Esophagus muscularis mucosa (tissue), 4 donors: Measurements from ENCODE around the gene GPR37L1. TPM values are rescaled to one million over a fixed set of nuclear protein-coding genes. Genes with fewer than 3 reads are reported as not detected.

ENCODE experiments used
- DNase-seq: peaks from one replicate; pipeline ENCODE4 v3.0.0-alpha.2; 2017; ENCODE audit errors: extremely low spot score
- H3K27ac ChIP-seq, 4 donors: fragments of 200-600 bp; sonication (generic); replicated peaks in 1 of 4; 1 replicate in 3 of 4; 2 replicates in 1 of 4; pipeline ENCODE4 v1.5.1; 2016 to 2019; ENCODE audit warnings: mild to moderate bottlenecking in 1 of 4
- H3K27me3 ChIP-seq, 4 donors: fragments of 200-600 bp; sonication (generic); one replicate each; pipeline versions ENCODE4 v1.5.1 to v1.6.0; 2016 to 2019
- H3K36me3 ChIP-seq, 4 donors: fragments of 200-600 bp; sonication (generic); one replicate each; pipeline ENCODE4 v1.5.1; 2016 to 2019
- H3K4me1 ChIP-seq, 4 donors: fragments of 200-600 bp; sonication (generic); one replicate each; pipeline ENCODE4 v1.5.1; 2016 to 2019
- H3K4me3 ChIP-seq, 4 donors: fragments of 200-600 bp; sonication (generic); 1 replicate in 2 of 4; 2 replicates in 2 of 4; pipeline ENCODE4 v1.5.1; 2016 to 2019; ENCODE audit warnings: mild to moderate bottlenecking in 4 of 4, moderate library complexity in 1 of 4
- H3K9me3 ChIP-seq, 4 donors: fragments of 200-600 bp; sonication (generic); 1 replicate in 3 of 4; 2 replicates in 1 of 4; pipeline ENCODE4 v1.5.1; 2016 to 2019
- CTCF ChIP-seq, 3 experiments: fragments of 200-600 bp in 2 of 3; fragments of 450-650 bp in 1 of 3; sonication (generic) in 2 of 3; IDR thresholded peaks; one replicate each; pipeline ENCODE4 v1.5.1; 2017 to 2019; ENCODE audit warnings: antibody characterized with exemption in 3 of 3, mild to moderate bottlenecking in 2 of 3, moderate library complexity in 1 of 3
- EP300 ChIP-seq: sonication (generic); formaldehyde crosslinking; IDR thresholded peaks from one replicate; pipeline ENCODE4 v1.6.1; 2017; ENCODE audit warnings: antibody characterized with exemption
- POLR2A ChIP-seq: fragments of 450-650 bp; IDR thresholded peaks from one replicate; pipeline ENCODE4 v1.6.1; 2017; ENCODE audit warnings: antibody characterized with exemption, moderate library complexity, mild to moderate bottlenecking, low read depth
- POLR2AphosphoS5 ChIP-seq, 2 donors: sonication (generic); formaldehyde crosslinking; IDR thresholded peaks; one replicate each; pipeline ENCODE4 v1.6.1; 2017; ENCODE audit warnings: antibody characterized with exemption in 2 of 2
- WGBS: methylation state at CpG from one replicate; pipeline ENCODE4 v1.1.5; 2018; 5-methylcytosine and 5-hydroxymethylcytosine counted together
- intact Hi-C: fragments of 100-400 bp; cut with DNase I; formaldehyde crosslinking; loops from one replicate; pipeline ENCODE4 v1.15.1; 2023
- total RNA-seq, 4 donors: library from RNA; depleted of rRNA; stranded (reverse); fragments of >200 nt; gene quantifications; one replicate each; pipeline versions ENCODE4 v1.1.0 to v1.2.1, GENCODE V29; 2016

The GPR37L1 gene
- total RNA-seq, 4 donors from 2014 or later = 0.17 to 0.69 (median 0.58) TPM; not detected in 1

GRCh38 chr1:202167708-202168415, 45.1 kb downstream of the GPR37L1 start:
- H3K27me3 ChIP-seq = peaks cover 0 to 4% (median 0%) of the 10 kb centered on the region in 4 donors
- WGBS = 73% methylated on average over 15 of the region's 18 CpGs
- no peak for DNase-seq

GRCh38 chr1:202168861-202169260, 46.1 kb downstream of the GPR37L1 start:
- intact Hi-C loops = no loop called here
- Histone ChIP-seq H3K4me3 (no peak overlapping the region), H3K36me3 (no peaks in the 10 kb centered on the region), H3K4me1 (peaks cover 0 to 11% (median 6%) of the 10 kb centered on the region in 4 donors), H3K9me3 (no peaks in the 10 kb centered on the region), H3K27me3 (no peaks in the 10 kb centered on the region), H3K27ac (no peak overlapping the region)
- DNase-seq = no peak
- WGBS = 93% methylated on average over 7 of the region's 7 CpGs
- TF ChIP-seq POLR2AphosphoS5 (IDR thresholded peaks at IDR 0.05) = no peak
- no peak for TF ChIP-seq EP300
- no peak for TF ChIP-seq CTCF (IDR thresholded peaks at IDR 0.05)
- no peak for TF ChIP-seq POLR2A

More at GRCh38 chr1:202167708-202168415, 45.1 kb downstream of the GPR37L1 start:
- Histone ChIP-seq H3K4me3 (no peak overlapping the region), H3K4me1 (peaks cover 0 to 11% (median 6%) of the 10 kb centered on the region in 4 donors), H3K36me3 (no peaks in the 10 kb centered on the region), H3K9me3 (no peaks in the 10 kb centered on the region), H3K27ac (no peak overlapping the region)
- TF ChIP-seq EP300 = no peak
- no peak for TF ChIP-seq POLR2A
- TF ChIP-seq CTCF (IDR thresholded peaks at IDR 0.05) = no peak
- TF ChIP-seq POLR2AphosphoS5 (IDR thresholded peaks at IDR 0.05) = no peak
- intact Hi-C loops = no loop called here

GRCh38 chr1:202170726-202171125, 48.0 kb downstream of the GPR37L1 start:
- DNase-seq = no peak
- TF ChIP-seq POLR2A (no peak), CTCF (IDR thresholded peaks at IDR 0.05) (no peak)
- peaks cover 0 to 11% (median 6%) of the 10 kb centered on the region in 4 donors for H3K4me1 ChIP-seq
- no peaks in the 10 kb centered on the region for H3K27me3 ChIP-seq
- no peaks in the 10 kb centered on the region for H3K9me3 ChIP-seq
- 73% methylated on average over 6 of the region's 6 CpGs for WGBS
- intact Hi-C loops = no loop called here
- no peak overlapping the region for H3K4me3 ChIP-seq
- no peak overlapping the region for H3K27ac ChIP-seq
- no peaks in the 10 kb centered on the region for H3K36me3 ChIP-seq

GRCh38 chr1:202171292-202172014, 48.7 kb downstream of the GPR37L1 start:
- no peak for TF ChIP-seq POLR2A
- TF ChIP-seq CTCF (IDR thresholded peaks at IDR 0.05) = no peak
- TF ChIP-seq EP300 = no peak
- TF ChIP-seq POLR2AphosphoS5 (IDR thresholded peaks at IDR 0.05) = no peak
- peaks cover 0 to 11% (median 6%) of the 10 kb centered on the region in 4 donors for H3K4me1 ChIP-seq
- no peak overlapping the region for H3K27ac ChIP-seq
- no peaks in the 10 kb centered on the region for H3K36me3 ChIP-seq
- no peaks in the 10 kb centered on the region for H3K9me3 ChIP-seq
- H3K4me3 ChIP-seq = no peak overlapping the region
- intact Hi-C loops = no loop called here
- H3K27me3 ChIP-seq = no peaks in the 10 kb centered on the region
- DNase-seq = no peak
- WGBS = no CpG with 5 or more reads among the region's 11 CpGs
